Body of pancreas (tissue), 4 donors: ENCODE measurements around the gene SNTG2. TPM values are rescaled to one million over a fixed set of nuclear protein-coding genes. Genes with fewer than 3 reads are reported as not detected.

ENCODE experiments used
- ATAC-seq: fragments of 150-250 bp; one replicate; pipeline ENCODE4 v1.9.1; 2016
- DNase-seq, 4 donors: peaks; one replicate each; pipeline ENCODE4 v3.0.0-alpha.2; 2019
- H3K27ac ChIP-seq, 4 donors: fragments of 200-600 bp; sonication (generic); 1 replicate in 3 of 4; 2 replicates in 1 of 4; pipeline versions ENCODE4 v1.5.1 to v1.6.1; 2016 to 2019; ENCODE audit warnings: mild to moderate bottlenecking in 1 of 4, mixed read lengths in 1 of 4, moderate library complexity in 1 of 4
- H3K27me3 ChIP-seq, 2 donors: fragments of 200-600 bp; sonication (generic); one replicate each; pipeline ENCODE4 v1.6.0; 2016; ENCODE audit warnings: mild to moderate bottlenecking in 1 of 2
- H3K36me3 ChIP-seq, 2 donors: fragments of 200-600 bp; sonication (generic); replicated peaks in 1 of 2; 2 replicates each; pipeline ENCODE4 v1.5.1; 2016; ENCODE audit warnings: low read depth in 2 of 2; ENCODE audit not compliant: insufficient read depth in 1 of 2
- H3K4me1 ChIP-seq: fragments of 200-600 bp; sonication (generic); one replicate; pipeline ENCODE4 v1.6.0; 2016
- H3K4me3 ChIP-seq, 2 donors: fragments of 200-600 bp; sonication (generic); 1 replicate in 1 of 2; 2 replicates in 1 of 2; pipeline ENCODE4 v1.5.1; 2016 to 2019
- H3K9me3 ChIP-seq, 3 donors: fragments of 200-600 bp; sonication (generic); 1 replicate in 2 of 3; 2 replicates in 1 of 3; pipeline ENCODE4 v1.5.1; 2016
- CTCF ChIP-seq, 7 experiments: fragments of 450-650 bp in 4 of 7; fragments of 200-600 bp in 3 of 7; sonication (generic) in 3 of 7; IDR thresholded peaks; one replicate each; pipeline ENCODE4 v1.5.1; 2016 to 2019; ENCODE audit warnings: antibody characterized with exemption in 7 of 7
- POLR2A ChIP-seq, 3 donors: fragments of 450-650 bp; IDR thresholded peaks; one replicate each; pipeline ENCODE4 v1.6.1; 2016; ENCODE audit warnings: antibody characterized with exemption in 3 of 3, mild to moderate bottlenecking in 2 of 3
- WGBS, 2 donors: methylation state at CpG; one replicate each; pipeline ENCODE4 v1.1.5; 2017; 5-methylcytosine and 5-hydroxymethylcytosine counted together
- intact Hi-C: fragments of 100-400 bp; cut with DNase I; formaldehyde crosslinking; loops from one replicate; pipeline ENCODE4 v1.15.1; 2023
- total RNA-seq, 2 donors: library from RNA; depleted of rRNA; stranded (reverse); fragments of >200 nt; gene quantifications; one replicate each; pipeline ENCODE4 v1.1.0, GENCODE V29; 2016

Gene SNTG2
- total RNA-seq, 2 donors from 2014 or later: 11.9 to 18.7 TPM

GRCh38 chr2:1253629-1254028, 303.0 kb downstream of the SNTG2 start:
- no peak overlapping the region for H3K4me3 ChIP-seq
- DNase-seq: no peak
- no peaks in the 10 kb centered on the region for H3K9me3 ChIP-seq
- intact Hi-C loops: no loop called here
- no peak for ATAC-seq
- H3K4me1 ChIP-seq: no peaks in the 10 kb centered on the region
- TF ChIP-seq CTCF (IDR thresholded peaks at IDR 0.05) (no peak), POLR2A (IDR thresholded peaks at IDR 0.05) (no peak)
- H3K27ac ChIP-seq: no peak overlapping the region
- 47 to 54% methylated on average over 4 of the region's 4 CpGs for WGBS, 2 donors
- no peaks in the 10 kb centered on the region for H3K36me3 ChIP-seq
- no peaks in the 10 kb centered on the region for H3K27me3 ChIP-seq

GRCh38 chr2:1254662-1255343, 304.2 kb downstream of the SNTG2 start:
- WGBS, 2 donors: 75 to 78% methylated on average over 18 of the region's 18 CpGs
- intact Hi-C loops: no loop called here
- no peak for ATAC-seq
- Histone ChIP-seq H3K36me3 (no peaks in the 10 kb centered on the region), H3K9me3 (no peaks in the 10 kb centered on the region), H3K27ac (no peak overlapping the region), H3K27me3 (no peaks in the 10 kb centered on the region), H3K4me1 (no peaks in the 10 kb centered on the region), H3K4me3 (no peak overlapping the region)
- DNase-seq: no peak
- TF ChIP-seq CTCF (IDR thresholded peaks at IDR 0.05) (no peak), POLR2A (IDR thresholded peaks at IDR 0.05) (no peak)

- intact Hi-C loops: no loop called here
- WGBS, 2 donors: 67 to 70% methylated on average over 10 of the region's 10 CpGs
Observed at GRCh38 chr2:1256632-1257324, 306.1 kb downstream of the SNTG2 start.

GRCh38 chr2:1257334-1257733, 306.7 kb downstream of the SNTG2 start:
- ATAC-seq (no peak), DNase-seq (no peak)
- Histone ChIP-seq H3K4me3 (no peak overlapping the region), H3K9me3 (no peaks in the 10 kb centered on the region), H3K27ac (no peak overlapping the region), H3K36me3 (no peaks in the 10 kb centered on the region), H3K4me1 (no peaks in the 10 kb centered on the region), H3K27me3 (no peaks in the 10 kb centered on the region)
- WGBS, 2 donors: 73 to 82% methylated on average over 11 of the region's 11 CpGs
- intact Hi-C loops: no loop called here
- TF ChIP-seq POLR2A (IDR thresholded peaks at IDR 0.05) (no peak), CTCF (IDR thresholded peaks at IDR 0.05) (no peak)

More at GRCh38 chr2:1256632-1257324, 306.1 kb downstream of the SNTG2 start:
- Histone ChIP-seq H3K4me3 (no peak overlapping the region), H3K27ac (no peak overlapping the region), H3K36me3 (no peaks in the 10 kb centered on the region), H3K27me3 (no peaks in the 10 kb centered on the region), H3K4me1 (no peaks in the 10 kb centered on the region), H3K9me3 (no peaks in the 10 kb centered on the region)
- ATAC-seq (no peak), DNase-seq (no peak)
- TF ChIP-seq CTCF (IDR thresholded peaks at IDR 0.05) (no peak), POLR2A (IDR thresholded peaks at IDR 0.05) (no peak)
